GM21737 (cell line): Measurements from ENCODE around the gene ZNF598.
"Not testable (repeated sequence)": the region's sequence is repeated elsewhere in the genome, so short reads cannot be mapped to it uniquely, and the experiment has no call there.

Source experiments
- ATAC-seq: cut with Tn5 transposase; IDR thresholded peaks from one replicate; pipeline ENCODE4 v1.9.1; 2021; ENCODE audit warnings: mild to moderate bottlenecking, moderate library complexity; ENCODE audit not compliant: unreplicated experiment

The ZNF598 gene

DNA sequence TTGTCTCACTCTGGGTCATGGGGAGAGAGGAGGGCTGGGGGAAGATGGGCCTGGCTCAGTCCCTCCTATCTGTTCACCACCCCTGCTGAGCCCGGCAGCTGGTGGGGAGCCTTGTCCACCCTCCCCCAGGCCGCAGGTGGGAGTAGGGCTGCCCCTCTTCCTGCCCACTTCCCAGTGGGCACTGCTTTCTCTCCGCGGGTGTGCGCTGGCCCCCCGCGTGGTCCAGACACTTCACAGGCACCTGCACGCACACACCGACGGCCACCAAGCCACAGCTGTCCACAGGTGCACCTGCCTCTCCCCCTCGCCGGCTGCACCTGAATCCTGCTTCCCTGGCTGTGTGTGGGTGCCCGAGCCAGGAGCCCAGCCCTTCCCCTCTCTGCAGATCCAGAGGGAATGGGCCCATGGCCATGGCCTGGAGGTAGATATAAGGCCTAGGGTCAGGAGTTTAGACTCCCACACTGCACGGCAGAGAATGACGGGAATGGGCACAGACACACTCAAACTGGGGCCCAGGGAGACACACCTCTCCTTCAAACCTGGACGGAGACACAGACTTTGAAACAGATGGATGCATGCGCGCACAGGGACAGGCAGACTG, 19.1 kb upstream of the ZNF598 start:
- no peak for ATAC-seq

DNA sequence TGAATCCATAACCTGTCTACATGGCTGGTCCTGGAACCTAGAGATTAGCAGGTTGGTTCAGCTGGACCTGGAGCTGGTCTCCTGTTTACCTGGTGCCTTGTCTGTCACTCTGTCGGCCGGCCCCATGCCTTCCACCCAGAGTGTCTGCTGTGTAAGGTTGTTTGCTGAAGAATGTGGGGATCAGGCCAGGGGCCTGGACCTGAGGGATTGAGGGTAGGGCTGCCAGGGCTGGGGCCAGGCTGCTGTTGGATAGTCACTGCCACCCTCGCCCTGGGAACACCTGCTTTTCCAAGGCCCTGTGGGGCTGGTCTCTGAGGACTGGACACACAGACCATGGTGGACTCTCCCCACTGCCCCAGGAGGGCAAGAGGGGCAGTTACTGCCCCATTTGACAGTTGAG, 18.5 kb upstream of the ZNF598 start:
- no peak for ATAC-seq

DNA sequence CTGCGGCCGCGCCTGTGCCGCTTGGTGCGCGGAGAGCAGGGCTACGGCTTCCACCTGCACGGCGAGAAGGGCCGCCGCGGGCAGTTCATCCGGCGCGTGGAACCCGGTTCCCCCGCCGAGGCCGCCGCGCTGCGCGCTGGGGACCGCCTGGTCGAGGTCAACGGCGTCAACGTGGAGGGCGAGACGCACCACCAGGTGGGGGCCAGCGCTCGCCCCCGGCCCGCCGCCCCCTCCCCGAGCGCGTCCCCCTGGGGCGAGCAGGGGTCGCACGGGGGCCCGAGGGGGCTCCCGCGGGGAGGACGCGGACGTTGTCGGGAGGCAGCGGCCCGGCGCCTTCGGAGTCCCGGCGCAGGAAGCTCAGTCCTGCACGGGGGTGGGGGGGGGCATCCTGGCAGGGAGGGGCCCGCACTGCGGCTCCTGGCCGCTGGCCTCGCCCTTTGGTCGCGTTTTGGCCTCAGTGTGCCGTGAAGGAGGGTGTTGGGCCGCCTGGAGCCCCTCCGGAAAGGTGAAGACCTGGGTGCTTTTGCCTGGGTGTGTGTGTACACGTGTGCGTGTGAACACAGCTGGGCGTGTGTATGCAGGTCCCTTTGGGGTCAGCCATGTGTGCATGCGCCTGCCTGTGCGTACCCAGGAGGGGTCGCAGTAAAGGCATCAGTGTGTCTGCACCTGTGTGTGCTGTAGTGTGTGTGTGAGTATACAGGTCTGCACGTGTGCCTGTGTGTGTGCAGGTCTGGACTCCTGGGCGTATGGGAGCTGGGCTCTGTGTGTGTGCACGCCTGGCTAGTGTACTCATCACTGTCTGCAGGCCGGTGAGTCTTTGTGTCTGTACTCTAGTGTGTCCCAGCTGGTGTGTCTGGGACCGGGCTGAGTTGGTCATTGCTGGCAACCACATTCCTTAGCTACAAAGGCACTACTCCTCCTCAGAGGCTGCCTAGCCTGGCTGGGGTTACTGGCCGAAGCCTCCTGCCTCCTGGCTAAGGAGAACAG, 17.7 kb upstream of the ZNF598 start:
- ATAC-seq: no peak

DNA sequence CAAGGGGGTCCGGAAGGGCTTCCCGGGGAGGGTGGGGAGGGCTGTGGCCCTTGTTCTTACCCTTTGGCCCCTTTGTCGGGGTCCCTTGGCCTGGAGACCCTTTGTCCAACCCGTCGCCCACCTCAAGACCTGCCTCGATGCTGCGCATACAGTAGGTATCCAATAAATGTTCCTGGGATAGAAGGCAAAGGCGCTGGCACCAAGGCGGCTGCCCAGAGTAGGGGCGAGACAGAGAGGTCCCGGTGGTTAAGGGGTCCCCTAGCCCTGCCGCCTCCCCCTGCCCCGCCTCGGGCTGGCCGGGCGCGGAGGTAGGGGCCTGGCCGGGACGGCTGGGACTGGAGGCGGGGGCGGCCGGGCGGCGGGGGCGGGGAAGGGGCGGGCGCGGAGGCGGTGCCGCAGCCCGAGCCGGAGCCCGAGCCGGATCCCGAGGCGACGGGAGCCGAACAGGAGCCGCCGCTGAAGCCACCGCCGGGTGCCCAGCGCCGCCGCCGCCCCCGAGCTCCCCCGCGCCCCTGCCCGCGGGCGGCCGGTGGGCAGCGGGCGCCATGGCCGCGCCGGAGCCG, 16.9 kb upstream of the ZNF598 start, which contains the start of gene NHERF2:
Gene NHERF2 (plus strand): TSS at position 442 of the 563 bp plus-strand sequence. CDS start 104 bp downstream, at position 546.
- ATAC-seq: no peak

DNA sequence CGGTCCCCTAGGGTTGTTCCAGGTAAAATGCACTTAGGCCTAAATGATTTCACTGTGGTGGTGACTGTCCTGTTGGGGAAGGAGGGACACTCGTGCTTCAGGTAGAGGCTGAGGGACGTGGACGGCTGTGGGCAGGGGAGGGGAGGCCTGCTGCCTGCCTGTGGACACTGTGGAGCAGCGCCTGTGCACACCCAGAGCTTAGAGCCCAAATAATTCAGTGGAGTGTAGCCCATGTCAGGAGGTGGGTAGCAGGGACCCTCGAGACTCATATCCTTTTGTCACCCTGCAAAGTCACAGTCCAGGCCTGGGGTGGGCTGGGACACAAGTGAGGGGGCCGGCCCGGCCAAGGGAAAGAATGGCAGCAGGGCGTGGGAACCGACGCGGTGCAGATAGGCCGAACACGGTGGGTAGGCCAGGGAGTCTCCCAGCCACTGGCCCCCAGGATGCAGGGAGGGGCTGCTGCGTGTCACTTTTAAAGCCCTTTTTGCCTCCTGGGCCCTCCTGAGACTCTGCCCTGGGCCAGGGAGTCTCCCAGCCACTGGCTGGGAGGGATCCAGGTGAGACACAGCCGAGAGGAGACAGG, 16.3 kb upstream of the ZNF598 start:
- no peak for ATAC-seq

DNA sequence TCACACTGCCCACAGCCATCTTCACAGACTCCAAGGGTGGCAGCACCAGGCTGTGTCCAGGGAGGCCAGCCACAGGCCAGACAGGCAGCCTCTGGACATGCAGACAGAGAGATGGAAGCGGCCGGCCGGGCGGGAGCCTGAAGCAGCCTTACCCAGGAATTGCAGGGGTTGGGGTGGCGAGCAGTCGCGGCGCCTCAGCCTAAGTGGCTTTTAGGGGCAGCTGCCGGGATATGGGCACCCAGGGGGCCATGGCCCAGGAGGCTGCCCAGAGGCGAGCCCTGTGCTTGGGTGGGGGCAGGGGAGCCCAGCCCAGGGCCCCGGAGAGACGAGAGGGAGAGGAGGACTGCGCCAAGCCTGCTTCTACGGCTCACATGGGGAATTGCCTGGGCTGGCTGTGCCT, 15.6 kb upstream of the ZNF598 start:
- ATAC-seq: no peak

DNA sequence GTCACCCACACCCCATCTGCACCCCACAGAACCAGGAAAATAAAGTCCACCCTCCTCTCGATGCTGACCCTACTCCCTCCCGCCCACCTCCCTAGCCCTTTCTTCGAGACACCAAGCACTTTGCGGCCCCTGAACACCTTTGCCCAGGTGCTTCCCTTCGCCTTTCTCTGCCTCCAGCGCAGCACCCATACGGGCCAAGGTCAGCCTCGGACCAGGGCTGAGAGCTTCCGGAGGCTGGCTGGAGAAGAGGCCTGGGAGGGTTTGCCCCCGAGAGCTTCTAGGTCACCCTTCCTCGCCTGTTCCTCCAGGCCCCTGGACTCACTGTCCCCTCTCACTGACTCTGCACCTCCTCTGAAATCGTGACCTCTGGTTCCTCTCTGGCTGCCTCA, 14.4 kb upstream of the ZNF598 start:
- no peak for ATAC-seq

DNA sequence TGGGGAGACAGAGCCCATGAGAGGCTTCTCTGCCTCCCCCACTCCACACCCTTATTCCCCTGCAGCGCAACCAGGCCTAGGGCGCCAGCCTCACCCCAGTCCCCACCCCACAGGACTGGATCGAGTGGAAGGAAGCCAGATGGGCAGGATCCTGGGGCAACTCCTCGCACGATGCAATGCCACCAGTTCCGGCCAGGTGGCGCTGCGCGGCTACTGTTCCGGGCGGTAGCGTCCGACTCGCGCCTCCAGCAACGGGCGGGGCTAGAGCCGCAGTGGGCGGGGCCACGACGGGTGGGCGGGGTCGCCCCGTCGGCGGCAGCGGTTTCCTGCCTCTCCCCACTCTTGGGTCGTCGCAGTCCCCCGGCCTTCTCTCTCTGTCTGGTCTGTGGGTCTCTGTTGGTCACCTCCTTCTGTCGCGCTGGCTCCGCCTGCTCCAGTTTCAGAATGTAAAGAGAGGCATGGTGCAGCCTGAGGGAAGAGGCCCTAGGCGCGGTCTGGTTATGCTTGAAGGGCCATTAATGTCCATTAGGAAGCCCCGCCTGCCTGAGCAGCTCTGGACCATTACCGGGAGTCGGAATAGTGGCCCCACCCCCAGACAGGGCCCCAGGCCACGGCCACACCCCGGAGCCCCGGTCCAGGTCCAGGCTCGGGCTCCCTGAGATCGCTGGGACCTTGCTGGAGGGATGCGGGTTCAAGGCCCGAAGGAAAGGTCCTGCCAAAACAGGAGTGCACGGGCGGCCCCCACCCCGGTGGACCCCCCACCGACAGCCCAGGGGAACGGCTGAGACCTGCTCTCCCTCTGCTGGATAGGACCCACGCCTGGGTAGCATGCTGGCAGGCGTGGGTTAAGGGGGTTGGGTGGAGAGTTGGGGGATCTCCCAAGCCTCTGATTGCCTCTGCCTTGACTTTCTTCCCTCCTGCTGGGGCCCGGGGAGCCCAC, 13.7 kb upstream of the ZNF598 start:
- peak; percentile 64 for ATAC-seq

DNA sequence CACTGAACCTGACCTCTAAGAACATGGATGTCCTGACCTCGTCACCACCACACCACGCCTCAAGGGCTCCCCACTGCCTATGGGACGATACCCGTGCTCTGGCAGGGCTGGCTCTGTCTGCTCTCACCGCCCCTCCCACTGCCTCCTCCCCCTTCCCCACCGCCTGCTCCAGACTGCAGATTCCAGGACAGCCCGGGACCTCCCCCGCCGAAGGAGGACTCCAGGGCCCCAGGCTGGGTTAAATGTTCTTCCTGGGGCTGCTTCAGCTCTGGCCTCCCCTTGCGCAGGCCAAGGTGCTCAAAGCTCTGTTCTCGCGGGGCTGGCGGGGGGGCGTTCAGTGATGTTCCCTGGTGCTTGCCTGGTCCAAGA, 13.1 kb upstream of the ZNF598 start:
- no peak for ATAC-seq

DNA sequence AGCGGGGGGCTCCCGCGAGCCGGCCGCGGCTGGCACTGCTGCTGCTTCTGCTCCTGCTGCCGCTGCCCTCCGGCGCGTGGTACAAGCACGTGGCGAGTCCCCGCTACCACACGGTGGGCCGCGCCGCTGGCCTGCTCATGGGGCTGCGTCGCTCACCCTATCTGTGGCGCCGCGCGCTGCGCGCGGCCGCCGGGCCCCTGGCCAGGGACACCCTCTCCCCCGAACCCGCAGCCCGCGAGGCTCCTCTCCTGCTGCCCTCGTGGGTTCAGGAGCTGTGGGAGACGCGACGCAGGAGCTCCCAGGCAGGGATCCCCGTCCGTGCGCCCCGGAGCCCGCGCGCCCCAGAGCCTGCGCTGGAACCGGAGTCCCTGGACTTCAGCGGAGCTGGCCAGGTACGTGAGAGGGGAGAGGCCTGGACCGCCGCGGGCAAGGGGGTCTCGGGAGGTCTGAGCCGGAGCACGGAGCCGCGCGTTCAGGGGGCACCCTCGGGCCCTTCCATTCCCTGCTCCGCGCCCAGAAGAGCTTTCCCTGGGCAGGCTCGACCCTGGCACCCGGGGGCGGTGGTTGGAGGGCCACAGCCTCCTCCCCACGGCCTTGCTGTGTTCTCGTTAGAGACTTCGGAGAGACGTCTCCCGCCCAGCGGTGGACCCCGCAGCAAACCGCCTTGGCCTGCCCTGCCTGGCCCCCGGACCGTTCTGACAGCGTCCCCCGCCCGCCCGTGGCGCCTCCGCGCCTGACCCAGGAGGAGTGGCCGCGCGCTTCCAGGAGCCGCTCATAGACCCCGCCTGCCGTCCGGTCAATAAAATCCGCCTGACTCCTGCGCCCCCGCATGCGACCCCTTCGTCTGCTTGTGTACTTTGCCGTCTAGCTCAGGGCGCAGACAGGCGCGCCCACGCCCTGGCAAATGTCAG, 10.6 kb upstream of the ZNF598 start:
- no peak for ATAC-seq

DNA sequence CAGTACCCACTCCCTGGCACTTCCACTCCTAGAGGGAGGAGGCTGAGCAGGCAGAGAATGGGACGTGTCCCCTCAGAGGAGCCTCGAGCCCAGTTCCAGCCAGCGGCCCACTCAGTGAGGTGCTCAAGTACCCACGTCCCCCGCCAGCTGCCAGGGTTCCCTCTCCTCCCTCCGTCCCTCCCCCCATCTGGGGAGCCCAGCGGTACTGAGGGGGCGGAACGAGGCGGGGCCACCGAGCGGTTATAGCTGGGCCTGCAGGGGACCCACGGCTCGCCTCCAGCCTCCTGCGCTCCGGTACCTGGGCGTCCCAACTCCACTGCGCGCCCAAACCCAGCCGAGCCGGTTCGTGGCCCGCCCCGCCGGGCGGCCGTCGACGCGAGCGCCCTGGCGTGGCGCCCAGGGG, 9.9 kb upstream of the ZNF598 start, which contains the start of gene NPW:
Gene NPW (plus strand): TSS at position 268 of the 403 bp plus-strand sequence.
- ATAC-seq: no peak

DNA sequence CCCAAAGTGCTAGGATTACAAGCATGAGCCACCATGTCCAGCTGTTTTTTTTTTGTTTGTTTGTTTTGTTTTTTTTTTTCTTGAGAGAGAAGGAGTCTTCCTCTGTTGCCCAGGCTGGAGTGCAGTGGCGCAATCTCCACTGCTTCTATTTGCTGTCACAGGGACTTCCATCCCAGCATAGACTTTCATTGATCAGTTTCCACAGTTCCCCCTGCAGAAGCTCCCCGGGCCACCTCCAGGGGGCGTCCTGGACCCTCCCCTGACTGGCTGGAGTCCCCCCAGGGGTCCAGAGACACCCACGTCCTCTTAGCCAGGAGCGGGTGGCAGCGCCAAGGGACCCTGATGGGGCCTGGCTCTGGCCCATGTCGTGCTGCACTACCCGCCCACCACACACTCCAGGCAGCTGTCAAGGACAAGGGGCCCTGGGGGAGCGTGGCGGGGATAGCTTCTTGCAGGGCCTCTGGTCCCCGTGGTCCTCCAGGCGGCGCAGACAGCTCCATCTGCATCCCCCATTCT, 6.8 kb upstream of the ZNF598 start:
- no peak for ATAC-seq

DNA sequence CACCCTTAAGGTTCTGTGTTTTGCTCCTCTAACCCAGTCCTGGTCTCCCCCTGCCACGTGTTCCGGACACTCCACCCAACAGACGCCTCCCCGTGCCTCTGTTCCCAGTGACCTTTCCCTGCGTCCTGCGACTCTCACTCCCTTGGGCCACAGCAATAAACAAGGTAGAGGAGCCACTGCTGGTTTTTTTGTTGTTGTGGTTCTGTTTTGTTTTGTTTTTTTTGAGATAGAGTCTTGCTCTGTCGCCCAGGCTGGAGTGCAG, 6.3 kb upstream of the ZNF598 start:
- ATAC-seq: no peak

DNA sequence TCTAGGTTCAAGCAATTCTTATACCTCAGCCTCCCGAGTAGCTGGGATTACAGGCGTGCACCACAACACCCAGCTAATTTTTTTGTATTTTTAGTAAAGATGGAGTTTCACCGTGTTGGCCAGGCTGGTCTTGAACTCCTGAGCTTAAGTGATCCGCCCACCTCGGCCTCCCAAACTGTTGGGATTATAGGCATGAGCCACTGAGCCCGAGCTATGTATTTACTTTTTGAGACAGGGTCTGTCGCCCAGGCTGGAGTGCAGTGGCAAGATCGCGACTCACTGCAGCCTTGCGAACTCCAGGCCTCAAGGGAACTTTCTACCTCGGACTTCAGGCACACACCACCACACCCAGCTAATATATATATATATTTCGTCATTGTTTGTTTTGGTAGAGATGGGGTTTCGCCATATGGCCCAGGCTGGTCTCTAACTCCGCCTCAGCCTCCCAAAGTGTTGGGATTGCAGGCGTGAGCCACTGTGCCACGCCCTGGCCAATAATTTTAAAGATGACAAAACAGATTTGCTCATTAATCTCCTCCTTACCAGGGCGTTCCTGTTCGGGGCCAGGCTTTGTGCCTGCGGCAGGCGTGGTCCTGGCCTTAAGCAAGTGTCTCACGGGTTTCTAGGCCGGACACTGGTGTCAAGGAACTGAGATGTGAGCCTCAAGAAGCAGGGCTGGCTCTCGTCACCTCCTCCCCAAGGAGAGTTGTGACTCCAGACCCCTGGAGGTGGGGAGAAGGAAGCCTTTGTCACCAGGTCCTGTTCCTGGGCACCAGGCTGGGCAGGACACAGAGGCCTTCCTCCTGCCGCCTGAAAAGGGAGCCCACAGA, 5.7 kb upstream of the ZNF598 start:
- no peak for ATAC-seq

DNA sequence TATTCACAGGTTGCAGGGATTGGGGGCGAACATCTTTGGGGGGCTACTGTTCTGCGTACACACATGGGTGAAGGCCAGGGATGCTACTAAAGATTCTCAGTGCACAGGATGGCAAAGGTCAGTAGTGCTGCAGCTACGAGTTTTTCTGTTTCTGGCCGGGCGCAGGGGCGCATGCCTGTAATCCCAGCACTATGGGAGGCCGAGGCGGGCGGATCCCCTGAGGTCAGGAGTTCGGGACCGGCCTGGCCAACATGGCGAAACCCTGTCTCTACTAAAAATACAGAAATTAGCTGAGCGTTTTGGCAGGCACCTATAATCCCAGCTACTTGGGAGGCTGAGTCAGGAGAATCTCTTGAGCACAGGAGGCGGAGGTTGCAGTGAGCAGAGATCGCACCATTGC, 3.9 kb upstream of the ZNF598 start:
- no peak for ATAC-seq

DNA sequence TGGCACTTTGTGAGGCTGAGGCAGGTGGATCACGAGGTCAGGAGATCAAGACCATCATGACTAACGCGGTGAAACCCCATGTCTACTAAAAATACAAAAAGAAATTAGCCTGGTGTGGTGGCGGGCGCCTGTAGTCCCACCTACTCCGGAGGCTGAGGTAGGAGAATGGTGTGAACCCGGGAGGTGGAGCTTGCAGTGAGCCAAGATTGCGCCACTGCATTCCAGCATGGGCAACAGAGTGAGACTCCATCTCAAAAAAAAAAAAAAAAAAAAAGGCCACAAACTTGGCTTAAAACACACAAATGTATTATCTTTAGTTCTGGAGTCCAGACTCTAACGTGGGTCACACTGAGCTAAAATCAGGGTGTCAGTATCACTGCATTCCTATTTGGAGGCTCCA, 2.1 kb upstream of the ZNF598 start:
- not testable (repeated sequence) for ATAC-seq

DNA sequence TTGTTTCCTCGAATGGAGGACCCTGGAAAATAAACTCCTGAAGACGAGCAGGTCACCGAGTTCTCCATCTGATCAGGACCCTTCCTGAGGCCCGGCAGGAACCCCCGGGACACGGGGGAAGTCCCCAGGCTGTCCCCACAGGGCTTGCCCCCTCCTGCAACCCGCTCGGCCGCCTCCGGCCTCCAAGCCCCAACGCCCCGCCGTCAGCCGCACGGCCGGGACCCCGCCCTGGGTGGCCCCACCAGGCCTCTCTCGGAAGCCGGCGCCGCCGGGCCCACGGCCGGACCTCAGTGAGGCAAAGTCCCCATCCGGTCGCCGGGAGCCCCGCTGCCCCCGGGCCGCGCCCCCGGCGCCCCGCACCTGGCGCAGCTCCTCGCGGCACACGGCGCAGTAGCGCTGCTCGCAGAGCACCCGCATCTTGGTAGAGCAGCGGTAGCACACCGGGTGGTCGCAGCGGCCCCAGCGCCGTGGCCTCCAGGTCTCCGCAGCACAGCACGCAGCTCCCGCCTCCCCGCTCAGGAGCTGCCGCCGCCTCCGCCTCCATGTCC, 383 bp downstream of the ZNF598 start:
- ATAC-seq: peak; percentile 21

DNA sequence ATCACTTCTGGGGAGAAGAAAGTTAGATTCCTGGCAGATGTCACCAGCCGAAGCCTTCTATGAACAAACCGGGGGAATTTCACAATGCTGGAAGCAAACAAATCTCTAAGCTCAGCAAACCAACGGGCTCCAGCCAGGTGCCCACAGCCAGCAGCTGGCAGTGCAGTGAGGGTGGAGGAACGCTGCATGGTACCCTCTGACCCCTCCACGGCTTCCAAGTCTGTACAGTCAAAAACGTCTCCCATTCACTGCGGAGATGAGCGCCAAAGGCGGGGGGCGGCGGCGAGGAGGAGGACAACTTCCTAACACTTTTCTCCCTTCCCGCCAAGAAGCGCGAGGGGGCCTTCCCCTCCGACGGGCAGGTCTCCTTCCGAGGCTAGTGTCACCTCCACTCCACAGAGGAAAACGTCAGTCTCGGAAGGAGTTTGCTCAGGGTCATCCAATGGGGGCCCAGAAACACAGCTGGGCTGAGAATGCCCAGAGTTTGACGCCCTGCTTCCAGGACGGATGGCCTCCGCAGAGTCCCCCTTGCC, 924 bp downstream of the ZNF598 start:
- ATAC-seq: peak; percentile 7
